ENCODE results near the gene FXR1.

DNA sequence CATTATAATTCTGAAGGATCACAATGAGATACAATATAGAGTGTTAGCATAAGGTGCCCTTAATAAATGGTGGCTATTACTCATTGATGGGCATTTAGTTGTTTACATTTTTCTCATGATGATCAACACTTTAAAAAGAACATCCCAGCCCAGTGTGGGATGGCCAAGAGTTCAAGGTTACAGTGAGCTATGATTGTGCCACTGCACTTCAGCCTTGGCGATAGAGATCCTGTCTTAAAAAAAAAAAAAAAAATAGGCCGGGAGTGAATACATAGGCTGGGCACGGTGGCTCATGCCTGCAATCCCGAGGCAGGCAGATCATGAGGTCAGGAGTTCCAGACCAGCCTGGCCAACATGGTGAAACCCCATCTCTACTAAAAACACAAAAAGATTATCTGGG lies 1.6 kb upstream of the FXR1 start:
- no peak for TF ChIP-seq YY1 (IDR thresholded peaks at IDR 0.05; ENCODE audit: insufficient read depth, insufficient read length)
- TF ChIP-seq ZNF274 (IDR thresholded peaks at IDR 0.05; ENCODE audit: low read depth, low read length): no peak
- TF ChIP-seq SUZ12 (IDR thresholded peaks at IDR 0.05; ENCODE audit: extremely low read depth, insufficient read depth, insufficient read length): no peak

Measured in NT2/D1 (cell line).